ENCODE measurements around the gene SDK1. TPM values are rescaled to one million over a fixed set of nuclear protein-coding genes. Genes with fewer than 3 reads are reported as not detected.

Gene SDK1
- total RNA-seq, 4 donors from 2014 or later: 3.7 to 80.9 (median 13.1) TPM

DNA sequence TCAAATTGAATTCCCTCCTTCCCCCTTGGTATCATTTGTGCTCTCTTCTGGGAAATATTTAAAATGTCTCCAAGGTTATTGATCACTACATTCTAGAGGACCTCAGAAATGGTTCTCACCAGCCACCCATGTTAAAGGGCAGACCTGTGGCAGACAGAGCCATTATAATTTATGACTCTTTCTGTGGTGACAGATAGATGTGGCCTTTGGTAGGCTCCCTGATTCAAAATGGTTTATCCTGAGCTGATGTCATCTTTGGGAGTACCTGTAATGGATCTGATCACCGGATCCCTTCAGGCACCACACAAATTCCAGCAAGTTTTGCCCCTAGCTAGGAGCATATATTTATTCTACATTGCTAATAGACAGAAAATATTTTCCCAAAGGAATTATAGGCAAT lies 267.5 kb downstream of the SDK1 start:
- H3K9me3 ChIP-seq: no peaks in the 10 kb centered on the region
- no peak for DNase-seq
- H3K27ac ChIP-seq: no peak overlapping the region
- no peaks in the 10 kb centered on the region for H3K27me3 ChIP-seq
- TF ChIP-seq CTCF (IDR thresholded peaks at IDR 0.05): no peak
- no peak for TF ChIP-seq POLR2A (IDR thresholded peaks at IDR 0.05)
- no peaks in the 10 kb centered on the region for H3K36me3 ChIP-seq
- no peaks in the 10 kb centered on the region for H3K4me1 ChIP-seq
- H3K4me3 ChIP-seq: no peak overlapping the region

- Histone ChIP-seq H3K4me3 (no peak overlapping the region), H3K27me3 (no peaks in the 10 kb centered on the region), H3K36me3 (no peaks in the 10 kb centered on the region), H3K9me3 (no peaks in the 10 kb centered on the region), H3K27ac (no peak overlapping the region), H3K4me1 (no peaks in the 10 kb centered on the region)
- no peak for DNase-seq
- no peak for TF ChIP-seq POLR2A (IDR thresholded peaks at IDR 0.05)
- no peak for TF ChIP-seq CTCF (IDR thresholded peaks at IDR 0.05)
Observed at GRCh38 chr7:3569643-3570042, 268.6 kb downstream of the SDK1 start.

DNA sequence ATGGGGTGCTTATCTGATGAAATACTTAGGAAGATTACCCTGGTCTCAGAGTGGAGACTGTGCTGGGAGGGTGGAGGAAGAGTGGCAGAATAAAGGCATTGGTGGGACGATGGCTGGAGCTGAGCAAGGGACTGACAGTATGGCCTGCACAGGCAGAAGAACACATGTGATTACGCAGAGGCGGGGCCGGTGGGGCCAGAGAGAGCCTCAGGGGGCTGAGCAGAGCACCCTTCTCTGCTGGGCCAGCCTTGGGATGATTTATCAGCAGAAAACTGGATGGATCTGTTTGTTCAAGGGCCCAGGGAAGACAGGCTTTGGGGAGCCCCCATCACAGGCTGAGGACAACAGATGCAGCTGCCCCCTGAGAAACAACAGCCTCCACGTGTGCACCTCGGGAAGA lies 272.1 kb downstream of the SDK1 start:
- Histone ChIP-seq H3K36me3 (no peaks in the 10 kb centered on the region), H3K9me3 (peaks cover 0 to under 1% (median 0%) of the 10 kb centered on the region in 4 donors), H3K27ac (no peak overlapping the region), H3K27me3 (no peaks in the 10 kb centered on the region), H3K4me3 (no peak overlapping the region), H3K4me1 (no peaks in the 10 kb centered on the region)
- DNase-seq: no peak
- TF ChIP-seq CTCF (IDR thresholded peaks at IDR 0.05) (no peak), POLR2A (IDR thresholded peaks at IDR 0.05) (no peak)

GRCh38 chr7:3574386-3574785 lies 273.3 kb downstream of the SDK1 start:
- Histone ChIP-seq H3K36me3 (no peaks in the 10 kb centered on the region), H3K27me3 (no peaks in the 10 kb centered on the region), H3K4me1 (no peaks in the 10 kb centered on the region), H3K4me3 (no peak overlapping the region), H3K9me3 (peaks cover 0 to 3% (median 0%) of the 10 kb centered on the region in 4 donors), H3K27ac (no peak overlapping the region)
- no peak for DNase-seq
- TF ChIP-seq CTCF (IDR thresholded peaks at IDR 0.05) (no peak), POLR2A (IDR thresholded peaks at IDR 0.05) (no peak)

- Histone ChIP-seq H3K4me1 (no peaks in the 10 kb centered on the region), H3K4me3 (no peak overlapping the region), H3K27ac (no peak overlapping the region), H3K9me3 (peaks cover 0 to 3% (median 0%) of the 10 kb centered on the region in 4 donors), H3K36me3 (no peaks in the 10 kb centered on the region), H3K27me3 (no peaks in the 10 kb centered on the region)
- no peak for TF ChIP-seq CTCF (IDR thresholded peaks at IDR 0.05)
- TF ChIP-seq POLR2A (IDR thresholded peaks at IDR 0.05): no peak
- peak in 1 of 3 donors; percentile 53 for DNase-seq
Observed at GRCh38 chr7:3575753-3576531, 274.9 kb downstream of the SDK1 start.
